HepG2 (cell line): Measurements from ENCODE around the gene ARHGEF11.

Source experiments
- ATF1 ChIP-seq: IDR thresholded peaks from 2 replicates; pipeline ENCODE4 v1.6.1; 2016; ENCODE audit warnings: mild to moderate bottlenecking, control low read depth
- CEBPB ChIP-seq: IDR thresholded peaks from 2 replicates; pipeline ENCODE4 v1.6.1; 2011; ENCODE audit warnings: low read depth, low read length, improper control_type of control experiment, borderline replicate concordance
- DPF2 ChIP-seq: sonication (generic); formaldehyde crosslinking; IDR thresholded peaks from 2 replicates; pipeline ENCODE4 v1.4.0; 2020; ENCODE audit warnings: mild to moderate bottlenecking, low read depth, missing genetic modification reagents, borderline replicate concordance
- FOXK2 ChIP-seq: fragments of 450-650 bp; IDR thresholded peaks from 2 replicates; pipeline ENCODE4 v1.6.1; 2016
- HNF4G ChIP-seq, 2 experiments: sonication (generic) in 1 of 2; formaldehyde crosslinking in 1 of 2; IDR thresholded peaks; 2 replicates each; pipeline versions ENCODE4 v1.4.0 to v1.6.1; 2011 to 2020; ENCODE audit warnings: borderline replicate concordance in 2 of 2, low read depth in 2 of 2, mild to moderate bottlenecking in 2 of 2, low read length in 1 of 2, missing genetic modification reagents in 1 of 2, moderate library complexity in 1 of 2
- MXD4 ChIP-seq: IDR thresholded peaks from 2 replicates; pipeline ENCODE4 v1.6.1; 2016; ENCODE audit warnings: mild to moderate bottlenecking, missing biosample characterization, missing genetic modification reagents
- NR3C1 ChIP-seq: sonication (generic); formaldehyde crosslinking; IDR thresholded peaks from 2 replicates; pipeline ENCODE4 v1.4.0; 2020; ENCODE audit warnings: missing genetic modification reagents
- POLR2AphosphoS2 ChIP-seq: IDR thresholded peaks from 2 replicates; pipeline ENCODE4 v1.6.1; 2011; ENCODE audit warnings: low read depth, low read length, improper control_type of control experiment
- SAFB2 ChIP-seq: sonication (generic); formaldehyde crosslinking; IDR thresholded peaks from 2 replicates; pipeline ENCODE4 v1.5.1; 2020; ENCODE audit warnings: missing genetic modification reagents, low read depth, mild to moderate bottlenecking, borderline replicate concordance
- TF ChIP-seq, protein P1 (sequence below): sonication (generic); formaldehyde crosslinking; IDR thresholded peaks from 2 replicates; pipeline ENCODE4 v1.4.0; 2020; ENCODE audit warnings: low read depth, mild to moderate bottlenecking, missing genetic modification reagents
- TF ChIP-seq, protein P2 (sequence below): IDR thresholded peaks from 2 replicates; pipeline ENCODE4 v1.6.1; 2012; ENCODE audit warnings: low read length, improper control_type of control experiment
- TF ChIP-seq, protein P3 (sequence below): sonication (generic); formaldehyde crosslinking; IDR thresholded peaks from 2 replicates; pipeline ENCODE4 v1.8.0; 2023; ENCODE audit warnings: mild to moderate bottlenecking, missing genetic modification reagents
- TF ChIP-seq, protein P4 (sequence below): sonication (generic); formaldehyde crosslinking; IDR thresholded peaks from 2 replicates; pipeline ENCODE4 v1.5.0; 2020; ENCODE audit warnings: mild to moderate bottlenecking, missing genetic modification reagents, moderate library complexity

DNA sequence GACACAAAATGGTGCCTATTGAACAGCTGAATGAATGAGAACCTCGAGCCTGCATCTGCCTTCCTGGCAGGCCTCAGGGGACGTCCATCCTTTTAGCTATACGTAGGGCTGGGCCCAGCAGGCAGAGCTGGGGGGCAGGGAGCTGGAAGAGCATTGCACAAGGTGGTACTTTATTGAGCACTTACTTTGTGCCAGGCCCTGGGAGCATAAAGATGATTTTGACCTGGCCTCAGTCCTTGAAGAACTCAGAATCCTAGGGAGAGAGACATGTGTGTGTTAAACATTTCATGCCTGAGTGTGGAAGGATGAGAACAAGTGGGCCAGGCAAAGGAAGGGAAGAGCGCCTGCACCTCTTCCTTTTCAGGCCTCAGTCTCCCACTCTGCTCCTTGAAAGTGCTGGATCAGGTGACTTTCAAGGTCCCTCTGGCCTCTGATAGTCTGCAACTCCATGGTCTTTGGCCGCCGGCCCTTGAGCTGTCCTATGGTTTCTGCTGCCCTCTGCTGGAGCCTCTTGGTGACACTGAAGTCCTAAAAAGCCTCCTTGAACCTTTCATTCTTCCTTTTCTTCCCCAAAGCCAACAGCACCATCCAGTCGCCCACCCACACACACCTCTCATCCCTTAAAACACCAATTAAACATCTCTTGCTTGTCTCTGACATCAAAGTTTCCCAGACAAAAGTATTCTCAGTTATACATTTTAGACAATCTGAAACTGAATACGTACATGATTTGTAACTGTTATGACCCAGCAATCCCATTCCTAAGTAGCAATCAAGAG is 155.6 kb downstream of the ARHGEF11 start:
- TF ChIP-seq, protein P1, sequence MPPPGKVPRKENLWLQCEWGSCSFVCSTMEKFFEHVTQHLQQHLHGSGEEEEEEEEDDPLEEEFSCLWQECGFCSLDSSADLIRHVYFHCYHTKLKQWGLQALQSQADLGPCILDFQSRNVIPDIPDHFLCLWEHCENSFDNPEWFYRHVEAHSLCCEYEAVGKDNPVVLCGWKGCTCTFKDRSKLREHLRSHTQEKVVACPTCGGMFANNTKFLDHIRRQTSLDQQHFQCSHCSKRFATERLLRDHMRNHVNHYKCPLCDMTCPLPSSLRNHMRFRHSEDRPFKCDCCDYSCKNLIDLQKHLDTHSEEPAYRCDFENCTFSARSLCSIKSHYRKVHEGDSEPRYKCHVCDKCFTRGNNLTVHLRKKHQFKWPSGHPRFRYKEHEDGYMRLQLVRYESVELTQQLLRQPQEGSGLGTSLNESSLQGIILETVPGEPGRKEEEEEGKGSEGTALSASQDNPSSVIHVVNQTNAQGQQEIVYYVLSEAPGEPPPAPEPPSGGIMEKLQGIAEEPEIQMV (CRISPR knock-in tag) = no peak
- TF ChIP-seq, protein P2, sequence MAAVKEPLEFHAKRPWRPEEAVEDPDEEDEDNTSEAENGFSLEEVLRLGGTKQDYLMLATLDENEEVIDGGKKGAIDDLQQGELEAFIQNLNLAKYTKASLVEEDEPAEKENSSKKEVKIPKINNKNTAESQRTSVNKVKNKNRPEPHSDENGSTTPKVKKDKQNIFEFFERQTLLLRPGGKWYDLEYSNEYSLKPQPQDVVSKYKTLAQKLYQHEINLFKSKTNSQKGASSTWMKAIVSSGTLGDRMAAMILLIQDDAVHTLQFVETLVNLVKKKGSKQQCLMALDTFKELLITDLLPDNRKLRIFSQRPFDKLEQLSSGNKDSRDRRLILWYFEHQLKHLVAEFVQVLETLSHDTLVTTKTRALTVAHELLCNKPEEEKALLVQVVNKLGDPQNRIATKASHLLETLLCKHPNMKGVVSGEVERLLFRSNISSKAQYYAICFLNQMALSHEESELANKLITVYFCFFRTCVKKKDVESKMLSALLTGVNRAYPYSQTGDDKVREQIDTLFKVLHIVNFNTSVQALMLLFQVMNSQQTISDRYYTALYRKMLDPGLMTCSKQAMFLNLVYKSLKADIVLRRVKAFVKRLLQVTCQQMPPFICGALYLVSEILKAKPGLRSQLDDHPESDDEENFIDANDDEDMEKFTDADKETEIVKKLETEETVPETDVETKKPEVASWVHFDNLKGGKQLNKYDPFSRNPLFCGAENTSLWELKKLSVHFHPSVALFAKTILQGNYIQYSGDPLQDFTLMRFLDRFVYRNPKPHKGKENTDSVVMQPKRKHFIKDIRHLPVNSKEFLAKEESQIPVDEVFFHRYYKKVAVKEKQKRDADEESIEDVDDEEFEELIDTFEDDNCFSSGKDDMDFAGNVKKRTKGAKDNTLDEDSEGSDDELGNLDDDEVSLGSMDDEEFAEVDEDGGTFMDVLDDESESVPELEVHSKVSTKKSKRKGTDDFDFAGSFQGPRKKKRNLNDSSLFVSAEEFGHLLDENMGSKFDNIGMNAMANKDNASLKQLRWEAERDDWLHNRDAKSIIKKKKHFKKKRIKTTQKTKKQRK = no peak
- TF ChIP-seq SAFB2 (CRISPR knock-in tag) = no peak
- TF ChIP-seq POLR2AphosphoS2 = no peak
- TF ChIP-seq FOXK2 = no peak
- no peak for TF ChIP-seq HNF4G (IDR thresholded peaks at IDR 0.05; ENCODE audit: borderline replicate concordance, low read depth, low read length)
- no peak for TF ChIP-seq HNF4G (CRISPR knock-in tag; IDR thresholded peaks at IDR 0.05; ENCODE audit: borderline replicate concordance, low read depth)
- TF ChIP-seq MXD4 (CRISPR knock-in tag) = no peak
- no peak for TF ChIP-seq CEBPB
- no peak for TF ChIP-seq DPF2
- TF ChIP-seq, protein P3, sequence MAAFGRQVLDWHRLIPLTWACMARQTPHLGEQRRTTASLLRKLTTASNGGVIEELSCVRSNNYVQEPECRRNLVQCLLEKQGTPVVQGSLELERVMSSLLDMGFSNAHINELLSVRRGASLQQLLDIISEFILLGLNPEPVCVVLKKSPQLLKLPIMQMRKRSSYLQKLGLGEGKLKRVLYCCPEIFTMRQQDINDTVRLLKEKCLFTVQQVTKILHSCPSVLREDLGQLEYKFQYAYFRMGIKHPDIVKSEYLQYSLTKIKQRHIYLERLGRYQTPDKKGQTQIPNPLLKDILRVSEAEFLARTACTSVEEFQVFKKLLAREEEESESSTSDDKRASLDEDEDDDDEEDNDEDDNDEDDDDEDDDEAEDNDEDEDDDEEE (CRISPR knock-in tag) = no peak
- no peak for TF ChIP-seq NR3C1
- no peak for TF ChIP-seq ATF1
- TF ChIP-seq, protein P4, sequence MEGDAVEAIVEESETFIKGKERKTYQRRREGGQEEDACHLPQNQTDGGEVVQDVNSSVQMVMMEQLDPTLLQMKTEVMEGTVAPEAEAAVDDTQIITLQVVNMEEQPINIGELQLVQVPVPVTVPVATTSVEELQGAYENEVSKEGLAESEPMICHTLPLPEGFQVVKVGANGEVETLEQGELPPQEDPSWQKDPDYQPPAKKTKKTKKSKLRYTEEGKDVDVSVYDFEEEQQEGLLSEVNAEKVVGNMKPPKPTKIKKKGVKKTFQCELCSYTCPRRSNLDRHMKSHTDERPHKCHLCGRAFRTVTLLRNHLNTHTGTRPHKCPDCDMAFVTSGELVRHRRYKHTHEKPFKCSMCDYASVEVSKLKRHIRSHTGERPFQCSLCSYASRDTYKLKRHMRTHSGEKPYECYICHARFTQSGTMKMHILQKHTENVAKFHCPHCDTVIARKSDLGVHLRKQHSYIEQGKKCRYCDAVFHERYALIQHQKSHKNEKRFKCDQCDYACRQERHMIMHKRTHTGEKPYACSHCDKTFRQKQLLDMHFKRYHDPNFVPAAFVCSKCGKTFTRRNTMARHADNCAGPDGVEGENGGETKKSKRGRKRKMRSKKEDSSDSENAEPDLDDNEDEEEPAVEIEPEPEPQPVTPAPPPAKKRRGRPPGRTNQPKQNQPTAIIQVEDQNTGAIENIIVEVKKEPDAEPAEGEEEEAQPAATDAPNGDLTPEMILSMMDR (CRISPR knock-in tag) = peak; percentile 89
